OCI-LY1 (cell line): ENCODE data around the gene DHRS7B.

Source experiments
- CTCF ChIP-seq: fragments of 200-600 bp; sonication (generic), shearing (Covaris generic); IDR thresholded peaks from 2 replicates; pipeline ENCODE4 v1.5.1; 2017; ENCODE audit warnings: mild to moderate bottlenecking, antibody characterized with exemption, low read length, moderate library complexity, mixed read lengths
- EZH2 ChIP-seq: fragments of 200-600 bp; sonication (generic), shearing (Covaris generic); IDR thresholded peaks from 2 replicates; pipeline ENCODE4 v1.8.0; 2017; ENCODE audit warnings: borderline replicate concordance, mixed run types, mild to moderate bottlenecking, antibody characterized with exemption, low read length, moderate library complexity, mixed read lengths

- TF ChIP-seq CTCF = no peak; the same call in 1 of the 2 replicates
- TF ChIP-seq EZH2 = no peak
Observed at GRCh38 chr17:21214015-21214776, 87.4 kb downstream of the DHRS7B start, which contains the start of gene TMEM11.
